ENCODE measurements around the gene PRAF2. TPM values are rescaled to one million over a fixed set of nuclear protein-coding genes. Genes with fewer than 3 reads are reported as not detected.

The PRAF2 gene
- total RNA-seq, 3 donors from 2014 or later = 5.9 to 18.4 (median 6.6) TPM

GRCh38 chrX:49096419-49096818 is 22.6 kb upstream of the PRAF2 start:
- no peaks in the 10 kb centered on the region for H3K36me3 ChIP-seq
- no peaks in the 10 kb centered on the region for H3K4me1 ChIP-seq
- no peak for DNase-seq (ENCODE audit: low spot score in 2 of 2)
- no peak overlapping the region for H3K4me3 ChIP-seq
- intact Hi-C loops (cut with DNase I; ENCODE audit: low total_unique reads) = loop anchor here (5.0 kb wide), 1 partner anchor 81 kb away; no protein-coding TSS in a partner anchor
- no peaks in the 10 kb centered on the region for H3K27me3 ChIP-seq
- no peaks in the 10 kb centered on the region for H3K9me3 ChIP-seq
- TF ChIP-seq POLR2AphosphoS5 (IDR thresholded peaks at IDR 0.05) (no peak), POLR2A (IDR thresholded peaks at IDR 0.05) (no peak), CTCF (IDR thresholded peaks at IDR 0.05) (no peak)
- no peak overlapping the region for H3K27ac ChIP-seq

GRCh38 chrX:49089553-49089952 is 15.8 kb upstream of the PRAF2 start:
- Histone ChIP-seq H3K27ac (no peak overlapping the region), H3K27me3 (no peaks in the 10 kb centered on the region), H3K9me3 (no peaks in the 10 kb centered on the region), H3K4me3 (no peak overlapping the region), H3K36me3 (no peaks in the 10 kb centered on the region), H3K4me1 (no peaks in the 10 kb centered on the region)
- intact Hi-C loops (cut with DNase I; ENCODE audit: low total_unique reads) = no loop called here
- DNase-seq (ENCODE audit: low spot score in 2 of 2) = no peak
- no peak for TF ChIP-seq POLR2AphosphoS5 (IDR thresholded peaks at IDR 0.05)
- no peak for TF ChIP-seq CTCF (IDR thresholded peaks at IDR 0.05)
- TF ChIP-seq POLR2A (IDR thresholded peaks at IDR 0.05) = no peak

GRCh38 chrX:49082271-49082871 is 8.6 kb upstream of the PRAF2 start:
- TF ChIP-seq POLR2AphosphoS5 (IDR thresholded peaks at IDR 0.05) (no peak), POLR2A (IDR thresholded peaks at IDR 0.05) (no peak), CTCF (IDR thresholded peaks at IDR 0.05) (no peak)
- H3K36me3 ChIP-seq = no peaks in the 10 kb centered on the region
- no peak for DNase-seq (ENCODE audit: low spot score in 2 of 2)
- H3K4me1 ChIP-seq = no peaks in the 10 kb centered on the region
- H3K27ac ChIP-seq = no peak overlapping the region
- no peak overlapping the region for H3K4me3 ChIP-seq
- H3K9me3 ChIP-seq = no peaks in the 10 kb centered on the region
- no peaks in the 10 kb centered on the region for H3K27me3 ChIP-seq
- intact Hi-C loops (cut with DNase I; ENCODE audit: low total_unique reads) = no loop called here

- DNase-seq (ENCODE audit: low spot score in 2 of 2) = peak; percentile 64 to 67
- intact Hi-C loops (cut with DNase I; ENCODE audit: low total_unique reads) = no loop called here
- TF ChIP-seq POLR2AphosphoS5 (IDR thresholded peaks at IDR 0.05) (peak; percentile 66 to 88 (median 85)), POLR2A (IDR thresholded peaks at IDR 0.05) (peak; percentile 84), CTCF (IDR thresholded peaks at IDR 0.05) (peak in 1 of 3 donors; percentile 18)
- Histone ChIP-seq H3K9me3 (no peaks in the 10 kb centered on the region), H3K36me3 (no peaks in the 10 kb centered on the region), H3K27me3 (peaks cover 0 to 10% of the 10 kb centered on the region in 2 donors), H3K4me1 (no peaks in the 10 kb centered on the region), H3K27ac (peak within 1 kb of the TSS; percentile 90 to 97), H3K4me3 (peak within 1 kb of the TSS; percentile 57 to 83 (median 63))
These were observed 6.0 kb upstream of the PRAF2 start, which contains the start of gene WDR45 for GRCh38 chrX:49079489-49080428. WDR45 (minus strand) TSS chrX:49079887; CDS start chrX:49078095, 1,792 bp downstream.

- intact Hi-C loops (cut with DNase I; ENCODE audit: low total_unique reads) = no loop called here
- TF ChIP-seq POLR2AphosphoS5 (IDR thresholded peaks at IDR 0.05) = no peak
- no peak for TF ChIP-seq POLR2A (IDR thresholded peaks at IDR 0.05)
- TF ChIP-seq CTCF (IDR thresholded peaks at IDR 0.05) = no peak
These were observed 4.1 kb upstream of the PRAF2 start for GRCh38 chrX:49077941-49078340.

More at GRCh38 chrX:49077941-49078340, 4.1 kb upstream of the PRAF2 start:
- no peaks in the 10 kb centered on the region for H3K9me3 ChIP-seq
- no peak overlapping the region for H3K4me3 ChIP-seq
- no peaks in the 10 kb centered on the region for H3K4me1 ChIP-seq
- H3K36me3 ChIP-seq = no peaks in the 10 kb centered on the region
- no peak for DNase-seq (ENCODE audit: low spot score in 2 of 2)
- no peak overlapping the region for H3K27ac ChIP-seq
- H3K27me3 ChIP-seq = peaks cover 0 to 13% of the 10 kb centered on the region in 2 donors
